Caco-2 (cell line): ENCODE measurements around the gene KLRK1. TPM values are rescaled to one million over a fixed set of nuclear protein-coding genes. Genes with fewer than 3 reads are reported as not detected.
"Not testable (repeated sequence)": the region's sequence is repeated elsewhere in the genome, so short reads cannot be mapped to it uniquely, and the experiment has no call there.

Experiments used
- BruUV-seq: library from RNA; stranded (reverse); fragments of 400-500 nt; replicated peaks from 2 replicates; lab custom pipeline; 2021; lab: Mats Ljungman, UMichigan
- CTCF ChIA-PET: fragments of 300-600 bp; sonication (Branson Sonifier 250); formaldehyde crosslinking; loops from one replicate; lab custom pipeline; 2022; ENCODE audit warnings: antibody characterized with exemption; lab: Charles Lee
- POLR2A ChIA-PET: fragments of 300-600 bp; sonication (Branson Sonifier 250); formaldehyde crosslinking; loops from one replicate; lab custom pipeline; 2022; ENCODE audit warnings: antibody characterized with exemption; lab: Charles Lee
- DNase-seq, 2 experiments: peaks; one replicate each; pipeline versions ENCODE4 v3.0.0 to v3.0.0-alpha.2; 2020 to 2022
- H3K27me3 ChIP-seq: replicated peaks from 2 replicates; pipeline ENCODE4 v1.6.0; 2011; ENCODE audit warnings: low read length; ENCODE audit not compliant: control insufficient read depth, insufficient read depth
- H3K36me3 ChIP-seq: 2 replicates; pipeline ENCODE4 v1.5.1; 2011; ENCODE audit warnings: low read length; ENCODE audit not compliant: control insufficient read depth, insufficient read depth
- H3K4me1 ChIP-seq: fragments of 250-450 bp; sonication (Bioruptor Pico); 2 replicates; pipeline ENCODE4 v1.5.1; 2020; ENCODE audit warnings: mild to moderate bottlenecking
- H3K4me3 ChIP-seq: 2 replicates; pipeline ENCODE4 v1.5.1; 2011; ENCODE audit warnings: low read depth, mild to moderate bottlenecking, control low read depth, low read length
- H3K9me3 ChIP-seq: fragments of 250-450 bp; sonication (Bioruptor Pico); 2 replicates; pipeline ENCODE4 v1.5.1; 2020; ENCODE audit warnings: mild to moderate bottlenecking, moderate library complexity
- H3K27ac Mint-ChIP-seq: one replicate; pipeline ENCODE4 v1.8.0; 2022; ENCODE audit warnings: mixed read lengths; ENCODE audit not compliant: unreplicated experiment
- H3K27me3 Mint-ChIP-seq: one replicate; pipeline ENCODE4 v1.8.0; 2022; ENCODE audit warnings: mixed read lengths; ENCODE audit not compliant: insufficient read depth, unreplicated experiment
- H3K36me3 Mint-ChIP-seq: one replicate; pipeline ENCODE4 v1.8.0; 2022; ENCODE audit warnings: mild to moderate bottlenecking, mixed read lengths; ENCODE audit not compliant: insufficient read depth, unreplicated experiment
- H3K4me1 Mint-ChIP-seq: one replicate; pipeline ENCODE4 v1.8.0; 2022; ENCODE audit warnings: low read depth, mixed read lengths; ENCODE audit not compliant: unreplicated experiment
- H3K4me3 Mint-ChIP-seq: one replicate; pipeline ENCODE4 v1.8.0; 2022; ENCODE audit warnings: mild to moderate bottlenecking, moderate library complexity, mixed read lengths; ENCODE audit not compliant: unreplicated experiment
- H3K9me3 Mint-ChIP-seq: one replicate; pipeline ENCODE4 v1.8.0; 2022; ENCODE audit warnings: mixed read lengths; ENCODE audit not compliant: unreplicated experiment
- intact Hi-C: fragments of 100-400 bp; cut with micrococcal nuclease; formaldehyde crosslinking; loops from one replicate; pipeline ENCODE4 v1.10.0; 2022; ENCODE audit not compliant: unreplicated experiment
- total RNA-seq: library from RNA; stranded (reverse); gene quantifications from 2 replicates; pipeline ENCODE4 v1.2.3, GENCODE V29; 2022
- TF ChIP-seq, protein P1 (sequence below), 2 experiments: fragments of 200-600 bp in 1 of 2; IDR thresholded peaks; 1 replicate in 1 of 2; 2 replicates in 1 of 2; pipeline versions ENCODE4 v1.5.1 to v1.8.0; 2011 to 2022; ENCODE audit warnings: antibody characterized with exemption in 1 of 2, control low read depth in 1 of 2, inconsistent platforms in 1 of 2, low read depth in 1 of 2, low read length in 1 of 2, mild to moderate bottlenecking in 1 of 2, moderate library complexity in 1 of 2; ENCODE audit not compliant: insufficient read depth in 1 of 2, severe bottlenecking in 1 of 2, unreplicated experiment in 1 of 2

KLRK1 gene
- total RNA-seq, 1 experiment from 2014 or later, result 0.18 TPM

DNA sequence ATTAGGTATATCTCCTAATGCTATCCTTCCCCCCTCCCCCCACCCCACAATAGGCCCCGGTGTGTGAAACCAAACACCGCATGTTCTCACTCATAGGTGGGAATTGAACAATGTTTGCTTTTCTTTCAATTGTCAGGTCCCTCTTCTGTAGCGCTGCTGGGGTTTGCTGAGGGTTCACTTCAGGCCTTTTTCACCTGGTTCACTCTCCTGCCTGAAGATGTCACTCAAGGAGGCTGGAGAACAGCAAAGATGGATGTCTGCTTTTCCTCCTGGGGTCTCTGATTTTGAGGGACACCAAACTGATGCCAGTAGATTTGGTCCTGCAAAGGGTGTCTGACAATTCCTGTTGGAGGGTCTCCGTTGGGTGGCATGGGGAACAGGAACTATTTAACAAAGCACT is 35.8 kb downstream of the KLRK1 start:
- BruUV-seq, result no TSS peak
- CTCF ChIA-PET, result no interaction called here

DNA sequence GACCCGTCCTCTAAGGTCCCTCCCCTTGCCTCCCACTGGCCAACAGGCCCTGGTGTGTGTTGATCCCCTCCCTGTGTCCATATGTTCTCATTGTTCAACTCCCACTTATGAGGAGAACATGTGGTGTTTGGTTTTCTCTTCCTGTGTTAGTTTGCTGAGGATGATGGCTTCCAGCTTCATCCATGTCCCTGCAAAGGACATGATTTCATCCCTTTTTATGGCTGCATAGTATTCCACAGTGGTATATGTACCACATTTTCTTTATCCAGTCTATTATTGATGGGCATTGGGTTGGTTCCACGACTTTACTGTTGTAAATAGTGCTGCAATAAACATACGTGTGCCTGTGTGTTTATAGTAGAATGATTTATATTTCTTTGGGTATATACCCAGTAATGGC is 38.4 kb downstream of the KLRK1 start:
- H3K27ac Mint-ChIP-seq, H3K4me1 Mint-ChIP-seq, DNase-seq, POLR2A ChIA-PET, H3K4me3 ChIP-seq, H3K27me3 Mint-ChIP-seq, H3K27me3 ChIP-seq, intact Hi-C loops, H3K36me3 Mint-ChIP-seq, CTCF ChIA-PET, H3K4me3 Mint-ChIP-seq, H3K4me1 ChIP-seq, H3K36me3 ChIP-seq, H3K9me3 ChIP-seq, BruUV-seq: not testable (repeated sequence)
- H3K9me3 Mint-ChIP-seq, result peaks cover 46% of the 10 kb centered on the region

More for the DNA sequence above, 35.8 kb downstream of the KLRK1 start:
- intact Hi-C loops, result no loop called here
- no peak overlapping the region for H3K27ac Mint-ChIP-seq
- peaks cover under 1% of the 10 kb centered on the region for H3K27me3 Mint-ChIP-seq
- peaks cover 33% of the 10 kb centered on the region for H3K9me3 Mint-ChIP-seq
- Histone ChIP-seq H3K27me3 (no peaks in the 10 kb centered on the region), H3K4me3 (no peak overlapping the region), H3K36me3 (no peaks in the 10 kb centered on the region), H3K9me3 (peaks cover 6% of the 10 kb centered on the region; the same call in 1 of the 2 replicates), H3K4me1 (no peaks in the 10 kb centered on the region)
- no peaks in the 10 kb centered on the region for H3K4me1 Mint-ChIP-seq
- no peaks in the 10 kb centered on the region for H3K36me3 Mint-ChIP-seq
- DNase-seq, result no peak
- POLR2A ChIA-PET, result no interaction called here
- no peak overlapping the region for H3K4me3 Mint-ChIP-seq
- TF ChIP-seq, protein P1, sequence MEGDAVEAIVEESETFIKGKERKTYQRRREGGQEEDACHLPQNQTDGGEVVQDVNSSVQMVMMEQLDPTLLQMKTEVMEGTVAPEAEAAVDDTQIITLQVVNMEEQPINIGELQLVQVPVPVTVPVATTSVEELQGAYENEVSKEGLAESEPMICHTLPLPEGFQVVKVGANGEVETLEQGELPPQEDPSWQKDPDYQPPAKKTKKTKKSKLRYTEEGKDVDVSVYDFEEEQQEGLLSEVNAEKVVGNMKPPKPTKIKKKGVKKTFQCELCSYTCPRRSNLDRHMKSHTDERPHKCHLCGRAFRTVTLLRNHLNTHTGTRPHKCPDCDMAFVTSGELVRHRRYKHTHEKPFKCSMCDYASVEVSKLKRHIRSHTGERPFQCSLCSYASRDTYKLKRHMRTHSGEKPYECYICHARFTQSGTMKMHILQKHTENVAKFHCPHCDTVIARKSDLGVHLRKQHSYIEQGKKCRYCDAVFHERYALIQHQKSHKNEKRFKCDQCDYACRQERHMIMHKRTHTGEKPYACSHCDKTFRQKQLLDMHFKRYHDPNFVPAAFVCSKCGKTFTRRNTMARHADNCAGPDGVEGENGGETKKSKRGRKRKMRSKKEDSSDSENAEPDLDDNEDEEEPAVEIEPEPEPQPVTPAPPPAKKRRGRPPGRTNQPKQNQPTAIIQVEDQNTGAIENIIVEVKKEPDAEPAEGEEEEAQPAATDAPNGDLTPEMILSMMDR (IDR thresholded peaks at IDR 0.05; ENCODE audit: insufficient read depth in 1 of 2, low read depth in 1 of 2, low read length in 1 of 2, severe bottlenecking in 1 of 2, unreplicated experiment in 1 of 2), result no peak

DNA sequence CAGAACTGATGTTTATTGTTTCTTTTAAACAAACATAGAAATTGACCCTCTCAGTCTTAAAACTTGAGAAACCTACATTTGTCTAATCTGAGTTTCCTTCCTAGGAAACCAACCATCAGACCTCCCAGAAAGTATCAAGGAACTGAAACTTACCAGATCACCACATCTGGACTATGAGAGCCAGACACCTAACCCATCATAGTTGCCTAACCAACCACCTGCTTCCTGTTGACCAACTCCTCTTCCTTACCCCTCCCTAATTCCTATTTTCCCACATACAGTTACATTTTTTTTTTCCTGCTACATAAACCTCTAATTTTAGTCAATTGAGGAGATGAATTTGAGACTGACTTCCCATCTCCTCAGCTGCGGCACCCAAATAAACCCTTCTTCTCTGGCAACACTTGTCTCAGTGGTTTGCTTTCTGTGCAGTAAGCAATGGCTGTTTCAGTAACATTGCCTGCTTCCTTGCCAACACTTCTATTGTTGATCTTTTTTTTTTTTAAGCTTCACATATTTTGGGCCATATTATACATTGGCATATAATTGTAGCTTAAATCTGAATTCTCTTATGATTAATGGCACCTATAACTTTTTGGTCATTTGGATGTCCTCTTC is 47.8 kb downstream of the KLRK1 start:
- TF ChIP-seq, protein P1 (IDR thresholded peaks at IDR 0.05; ENCODE audit: insufficient read depth in 1 of 2, low read depth in 1 of 2, low read length in 1 of 2, severe bottlenecking in 1 of 2, unreplicated experiment in 1 of 2), result no peak
- no TSS peak for BruUV-seq
- ChIA-PET CTCF (no interaction called here), POLR2A (no interaction called here)
- Histone ChIP-seq H3K9me3 (peaks cover 14% of the 10 kb centered on the region; the same call in 1 of the 2 replicates), H3K27me3 (no peaks in the 10 kb centered on the region), H3K4me1 (peaks cover 8% of the 10 kb centered on the region; the same call in 1 of the 2 replicates), H3K4me3 (no peak overlapping the region), H3K36me3 (no peaks in the 10 kb centered on the region)
- Mint-ChIP-seq H3K27ac (no peak overlapping the region), H3K36me3 (no peaks in the 10 kb centered on the region), H3K4me1 (peaks cover 2% of the 10 kb centered on the region), H3K4me3 (no peak overlapping the region), H3K27me3 (no peaks in the 10 kb centered on the region), H3K9me3 (peaks cover 23% of the 10 kb centered on the region)
- intact Hi-C loops, result no loop called here
- DNase-seq, result no peak

DNA sequence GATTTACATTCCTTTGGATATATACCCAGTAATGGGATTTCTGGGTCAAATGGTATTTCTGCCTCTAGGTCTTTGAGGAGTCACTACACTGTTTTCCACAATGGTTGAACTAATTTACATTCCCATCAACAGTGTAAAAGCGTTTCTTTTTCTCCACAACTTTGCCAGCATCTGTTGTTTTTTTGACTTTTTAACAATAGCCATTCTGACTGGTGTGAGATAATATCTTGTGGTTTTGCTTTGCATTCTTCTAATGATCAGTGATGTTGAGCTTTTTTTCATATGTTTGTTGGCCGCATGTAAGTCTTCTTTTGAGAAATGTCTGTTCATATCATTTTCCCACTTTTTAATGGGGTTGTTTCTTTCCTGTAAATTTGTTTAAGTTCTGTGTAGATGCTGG is 48.9 kb downstream of the KLRK1 start:
- CTCF ChIA-PET, H3K27me3 Mint-ChIP-seq, H3K4me1 ChIP-seq, DNase-seq, POLR2A ChIA-PET, H3K27ac Mint-ChIP-seq, H3K36me3 Mint-ChIP-seq, BruUV-seq, H3K4me3 ChIP-seq, H3K4me3 Mint-ChIP-seq, intact Hi-C loops, H3K27me3 ChIP-seq, H3K36me3 ChIP-seq: not testable (repeated sequence)
- Mint-ChIP-seq H3K4me1 (peaks cover 11% of the 10 kb centered on the region), H3K9me3 (peaks cover 20% of the 10 kb centered on the region)
- peaks cover 14% of the 10 kb centered on the region; the same call in 1 of the 2 replicates for H3K9me3 ChIP-seq
